Measurements from ENCODE around the gene LRRC37A3.

DNA sequence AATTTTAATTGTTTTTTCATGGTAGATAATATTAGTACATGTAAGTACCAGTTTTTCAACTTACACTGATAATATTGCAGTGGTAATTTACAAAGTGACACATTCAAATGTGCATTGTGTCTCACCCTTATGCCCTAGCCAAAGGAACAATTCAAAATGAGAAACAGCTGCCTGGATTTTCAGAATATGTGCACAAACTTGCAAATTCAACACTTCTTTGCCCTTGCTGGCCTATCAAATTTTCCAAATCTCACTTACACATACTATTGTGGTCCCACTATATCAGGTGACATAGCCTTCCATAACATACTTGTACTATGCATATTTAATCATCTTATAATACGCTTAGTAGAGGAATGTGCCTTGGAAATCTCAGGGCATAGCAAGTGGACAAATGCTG lies 32.6 kb upstream of the LRRC37A3 start:
- TF ChIP-seq CTCF (conservative IDR thresholded peaks at IDR 0.05) (no peak), EZH2 (IDR thresholded peaks at IDR 0.05; ENCODE audit: low read depth) (no peak)

Measured in PC-9 (cell line).